Measurements from ENCODE around the gene ARHGEF40.

The ARHGEF40 gene

GRCh38 chr14:21083565-21084325 lies 13.6 kb downstream of the ARHGEF40 start:
- DNase-seq (ENCODE audit: low spot score): no peak

GRCh38 chr14:21084396-21084795 lies 14.3 kb downstream of the ARHGEF40 start:
- no peak for DNase-seq (ENCODE audit: low spot score)

GRCh38 chr14:21084998-21085853 lies 15.1 kb downstream of the ARHGEF40 start:
- no peak for DNase-seq (ENCODE audit: low spot score)

GRCh38 chr14:21086908-21087293 lies 16.8 kb downstream of the ARHGEF40 start:
- no peak for DNase-seq (ENCODE audit: low spot score)

GRCh38 chr14:21087294-21088091 lies 17.4 kb downstream of the ARHGEF40 start:
- DNase-seq (ENCODE audit: low spot score): peak; percentile 65

- DNase-seq (ENCODE audit: low spot score): no peak
These were observed 18.6 kb downstream of the ARHGEF40 start for GRCh38 chr14:21088687-21089086.

- DNase-seq (ENCODE audit: low spot score): no peak
These were observed 19.2 kb downstream of the ARHGEF40 start for GRCh38 chr14:21089271-21089670.

- DNase-seq (ENCODE audit: low spot score): no peak
These were observed 19.7 kb downstream of the ARHGEF40 start for GRCh38 chr14:21089877-21090193.

- no peak for DNase-seq (ENCODE audit: low spot score)
These were observed 20.3 kb downstream of the ARHGEF40 start for GRCh38 chr14:21090194-21090939.

GRCh38 chr14:21090940-21091663 lies 21.0 kb downstream of the ARHGEF40 start:
- DNase-seq (ENCODE audit: low spot score): no peak

GRCh38 chr14:21091821-21092272 lies 21.7 kb downstream of the ARHGEF40 start:
- no peak for DNase-seq (ENCODE audit: low spot score)

GRCh38 chr14:21092273-21093011 lies 22.3 kb downstream of the ARHGEF40 start:
- peak; percentile 28 for DNase-seq (ENCODE audit: low spot score)

- no peak for DNase-seq (ENCODE audit: low spot score)
These were observed 22.9 kb downstream of the ARHGEF40 start for GRCh38 chr14:21093018-21093417.

- DNase-seq (ENCODE audit: low spot score): peak; percentile 67
These were observed 23.9 kb downstream of the ARHGEF40 start for GRCh38 chr14:21093769-21094681.

GRCh38 chr14:21095430-21096205 lies 25.5 kb downstream of the ARHGEF40 start:
- DNase-seq (ENCODE audit: low spot score): no peak

- DNase-seq (ENCODE audit: low spot score): no peak
These were observed 26.3 kb downstream of the ARHGEF40 start for GRCh38 chr14:21096438-21096837.

- DNase-seq (ENCODE audit: low spot score): peak; percentile 21
These were observed 27.0 kb downstream of the ARHGEF40 start for GRCh38 chr14:21096978-21097635.

- DNase-seq (ENCODE audit: low spot score): no peak
These were observed 27.6 kb downstream of the ARHGEF40 start for GRCh38 chr14:21097636-21098075.

Measured in pons (tissue), 1 donor.